HG03135 (cell line): ENCODE data around the gene MEF2B.
"Not testable (repeated sequence)": the region's sequence is repeated elsewhere in the genome, so short reads cannot be mapped to it uniquely, and the experiment has no call there.

Source experiments
- ATAC-seq: cut with Tn5 transposase; IDR thresholded peaks from one replicate; pipeline ENCODE4 v1.9.1; 2021; ENCODE audit warnings: mild to moderate bottlenecking, moderate library complexity; ENCODE audit not compliant: unreplicated experiment

Gene MEF2B

DNA sequence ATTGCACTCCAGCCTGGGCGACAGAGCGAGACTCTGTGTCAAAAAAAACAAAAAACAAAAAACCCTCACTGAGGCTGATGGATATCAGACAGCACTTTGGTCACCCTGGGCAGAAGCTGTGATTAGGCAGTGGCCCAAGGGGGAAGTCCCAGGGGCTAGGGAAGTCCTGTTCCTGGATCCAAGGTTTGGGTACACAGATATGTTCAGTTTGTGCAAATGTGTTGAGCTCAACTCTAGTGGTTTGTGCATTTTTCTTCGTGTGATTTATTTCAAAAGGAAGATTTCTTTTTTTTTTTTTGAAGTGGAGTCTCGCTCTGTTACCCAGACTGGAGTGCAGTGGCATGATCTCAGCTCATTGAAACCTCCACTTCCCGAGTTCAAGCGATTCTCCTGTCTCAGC, 12.3 kb downstream of the MEF2B start:
- no peak for ATAC-seq

DNA sequence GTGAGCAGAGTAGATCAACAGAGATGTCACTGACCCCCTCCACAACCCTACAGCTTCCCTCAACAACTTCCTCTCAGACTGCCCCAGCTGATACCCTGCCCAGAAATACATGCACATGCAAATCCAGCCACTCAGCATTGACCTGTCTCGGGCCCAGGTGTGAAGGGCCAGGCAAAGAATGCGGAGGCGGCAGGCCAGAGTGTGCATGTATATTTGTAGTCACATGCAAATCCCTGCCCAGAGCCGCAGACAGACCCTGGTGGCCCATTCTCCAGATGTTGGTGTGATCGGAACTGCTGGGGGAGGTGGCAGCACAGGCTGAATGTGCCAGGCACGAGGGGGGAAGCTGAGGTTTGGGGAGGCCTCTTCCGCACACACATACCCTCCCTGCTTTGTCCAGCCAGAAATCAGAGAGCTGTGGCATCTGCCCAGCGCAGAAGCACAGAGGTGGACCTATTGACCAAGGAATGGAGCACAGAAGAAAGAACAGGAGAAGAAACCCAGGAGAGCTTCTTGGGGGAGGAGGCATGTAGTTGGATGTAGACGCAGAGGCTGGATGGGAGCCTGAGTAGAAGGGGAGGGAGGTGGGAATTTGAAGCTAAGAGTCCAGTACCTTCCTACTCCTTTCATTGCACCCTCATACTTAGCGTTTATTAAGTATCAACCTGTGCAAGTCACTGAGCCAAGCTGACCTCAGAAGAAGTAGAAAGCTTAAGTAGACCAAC, 14.4 kb downstream of the MEF2B start:
- ATAC-seq = peak; percentile 67

DNA sequence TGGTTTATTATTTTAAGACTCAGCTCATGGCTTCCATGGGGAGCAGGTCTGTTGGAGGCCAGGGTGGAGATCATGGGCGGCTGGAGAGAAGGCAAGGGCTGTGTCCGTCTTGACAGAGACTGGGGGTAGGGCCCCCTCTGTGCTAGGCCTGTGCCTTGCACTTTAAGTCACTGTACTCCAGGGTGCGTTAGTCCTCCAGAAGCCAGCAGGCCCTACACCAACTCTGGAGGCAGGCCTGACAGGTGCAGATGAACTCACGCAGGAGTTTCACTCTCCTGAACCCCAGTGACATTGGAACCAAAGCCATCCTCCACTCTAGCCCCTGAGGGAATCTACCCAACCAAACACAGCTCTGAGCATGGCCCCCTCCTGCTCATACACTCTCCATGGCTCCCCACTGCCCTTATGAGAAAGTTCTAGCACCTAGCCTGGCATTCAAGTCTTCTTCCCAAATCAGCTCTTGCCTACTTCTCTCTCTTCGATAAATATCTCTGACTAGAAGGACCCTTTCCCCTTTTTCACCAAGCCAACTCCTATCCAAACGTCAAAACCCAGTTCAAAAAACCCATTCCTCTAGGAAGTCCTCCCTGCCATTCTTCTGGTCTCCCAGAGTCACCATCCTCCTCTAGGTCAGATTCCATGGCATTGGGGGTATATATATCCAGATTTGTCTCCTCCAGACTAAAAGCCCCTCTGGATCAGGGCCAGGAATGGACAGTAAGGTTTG, 15.1 kb downstream of the MEF2B start:
- ATAC-seq = no peak

GRCh38 chr19:19152668-19153384, 17.2 kb downstream of the MEF2B start:
- no peak for ATAC-seq

GRCh38 chr19:19151418-19151817, 18.6 kb downstream of the MEF2B start:
- ATAC-seq = no peak

DNA sequence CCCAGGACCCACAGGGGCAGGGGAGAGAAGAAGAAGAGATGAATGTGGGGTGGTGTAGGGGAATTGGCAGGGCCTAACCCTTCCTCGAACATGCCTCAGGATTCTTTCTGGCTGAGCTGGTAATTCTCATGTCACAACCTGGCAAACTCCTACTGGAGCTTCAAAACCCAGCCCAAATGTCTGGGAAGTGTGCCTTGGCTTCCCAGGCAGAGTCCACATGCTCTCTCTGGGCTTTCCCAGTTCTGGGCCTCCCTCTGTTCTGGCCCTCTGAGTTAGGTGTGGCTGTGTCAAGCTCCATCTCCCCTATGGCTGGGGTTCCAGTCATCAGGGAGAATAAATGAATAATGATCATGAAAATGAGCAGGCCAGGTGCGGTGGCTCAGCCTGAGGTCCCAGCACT, 20.6 kb downstream of the MEF2B start:
- no peak for ATAC-seq

- not testable (repeated sequence) for ATAC-seq
Measured at GRCh38 chr19:19148504-19148903, 21.6 kb downstream of the MEF2B start.

GRCh38 chr19:19147344-19147743, 22.7 kb downstream of the MEF2B start:
- ATAC-seq = no peak

DNA sequence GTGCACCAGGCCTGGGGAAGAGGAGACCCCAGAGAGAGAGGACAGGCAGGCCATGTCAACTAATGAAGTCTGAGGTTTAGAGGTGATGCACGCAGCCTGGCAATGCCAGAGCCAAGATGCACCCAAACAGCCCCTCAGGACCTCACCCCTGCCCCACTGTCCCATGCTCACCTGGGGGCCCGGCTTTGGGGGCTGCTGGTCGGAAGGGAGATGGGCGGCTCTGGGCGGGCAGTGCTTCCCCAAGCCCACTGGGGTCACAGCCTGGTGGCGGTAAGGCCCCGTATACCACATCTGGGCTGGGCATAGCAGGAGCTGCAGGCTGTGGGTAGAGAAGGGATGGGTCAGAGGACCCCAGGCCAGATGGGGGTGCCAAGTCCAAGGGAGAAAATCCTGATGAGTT, 23.2 kb downstream of the MEF2B start:
- no peak for ATAC-seq

- ATAC-seq = no peak
Measured at GRCh38 chr19:19145684-19146608, 24.1 kb downstream of the MEF2B start.

GRCh38 chr19:19145281-19145680, 24.8 kb downstream of the MEF2B start:
- no peak for ATAC-seq

- no peak for ATAC-seq
Measured at GRCh38 chr19:19142347-19142746, 27.7 kb downstream of the MEF2B start.

GRCh38 chr19:19140476-19140875, 29.6 kb downstream of the MEF2B start:
- ATAC-seq = no peak

DNA sequence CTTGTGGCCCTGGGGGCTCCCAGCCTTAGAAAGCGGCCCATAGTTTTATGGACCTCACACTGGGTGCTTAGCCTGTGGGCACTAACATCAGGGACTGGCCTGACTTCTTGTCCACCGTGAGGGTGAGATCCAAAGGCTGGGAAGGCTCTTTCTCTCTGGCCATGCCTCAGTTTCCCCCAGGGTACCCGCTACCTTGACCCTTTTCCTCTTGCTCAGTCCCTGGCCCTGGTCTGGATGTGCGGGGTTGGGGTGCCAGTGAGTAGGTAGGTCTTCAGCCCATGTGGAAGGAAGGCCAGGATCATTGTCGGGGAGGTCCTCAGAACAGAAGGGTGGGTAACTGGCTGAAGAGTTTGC, 30.2 kb downstream of the MEF2B start:
- no peak for ATAC-seq

GRCh38 chr19:19138109-19138981, 31.7 kb downstream of the MEF2B start, which contains the start of gene TMEM161A:
TMEM161A (minus strand) TSS chr19:19138478; CDS start chr19:19138428, 50 bp downstream.
- ATAC-seq = peak; percentile 95

GRCh38 chr19:19137556-19138108, 32.4 kb downstream of the MEF2B start:
- no peak for ATAC-seq

DNA sequence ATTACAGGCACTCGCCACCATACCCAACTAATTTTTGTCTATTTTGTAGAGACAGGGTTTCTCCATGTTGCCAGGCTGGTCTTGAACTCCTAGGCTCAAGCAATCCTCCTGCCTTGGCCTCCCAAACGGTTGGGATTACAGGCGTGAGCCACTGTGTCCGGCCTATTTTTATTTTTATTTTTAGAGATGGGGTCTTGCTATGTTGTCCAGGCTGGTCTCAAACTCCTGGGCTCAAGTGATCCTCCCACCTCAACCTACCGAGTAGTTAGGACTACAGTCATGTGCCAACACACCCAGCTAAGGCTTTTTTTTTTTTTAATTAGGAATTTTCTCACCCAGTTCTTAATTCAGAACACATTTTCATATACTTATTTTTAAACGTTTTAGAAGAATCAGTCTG, 34.4 kb downstream of the MEF2B start:
- not testable (repeated sequence) for ATAC-seq

- ATAC-seq = no peak
Measured at GRCh38 chr19:19134687-19135158, 35.3 kb downstream of the MEF2B start.

GRCh38 chr19:19133985-19134384, 36.1 kb downstream of the MEF2B start:
- no peak for ATAC-seq
